Fibroblast of gingiva (primary cell): ENCODE measurements around the gene COLEC11.
"Not testable (repeated sequence)": the region's sequence is repeated elsewhere in the genome, so short reads cannot be mapped to it uniquely, and the experiment has no call there.

Experiments
- DNase-seq: peaks from one replicate; pipeline ENCODE4 v3.0.0-alpha.2; 2011; ENCODE audit warnings: low read depth

Gene COLEC11

GRCh38 chr2:3625186-3625585, 30.3 kb downstream of the COLEC11 start:
- no peak for DNase-seq

GRCh38 chr2:3626118-3626811, 31.4 kb downstream of the COLEC11 start:
- no peak for DNase-seq

- no peak for DNase-seq
Observed at GRCh38 chr2:3626812-3627499, 32.0 kb downstream of the COLEC11 start.

- no peak for DNase-seq
Observed at GRCh38 chr2:3627500-3628100, 32.7 kb downstream of the COLEC11 start.

- no peak for DNase-seq
Observed at GRCh38 chr2:3628241-3628679, 33.3 kb downstream of the COLEC11 start.

- no peak for DNase-seq
Observed at GRCh38 chr2:3628800-3629199, 33.9 kb downstream of the COLEC11 start.

GRCh38 chr2:3630631-3631030, 35.7 kb downstream of the COLEC11 start:
- no peak for DNase-seq

GRCh38 chr2:3631161-3631850, 36.4 kb downstream of the COLEC11 start:
- DNase-seq = no peak

- no peak for DNase-seq
Observed at GRCh38 chr2:3631851-3632659, 37.1 kb downstream of the COLEC11 start.

GRCh38 chr2:3633089-3633981, 38.4 kb downstream of the COLEC11 start:
- no peak for DNase-seq

GRCh38 chr2:3633982-3634595, 39.2 kb downstream of the COLEC11 start:
- no peak for DNase-seq

GRCh38 chr2:3634596-3635121, 39.7 kb downstream of the COLEC11 start:
- no peak for DNase-seq

- DNase-seq = no peak
Observed at GRCh38 chr2:3635171-3635974, 40.5 kb downstream of the COLEC11 start.

GRCh38 chr2:3635975-3636327, 41.0 kb downstream of the COLEC11 start:
- DNase-seq = not testable (repeated sequence)

GRCh38 chr2:3636586-3637310, 41.8 kb downstream of the COLEC11 start:
- DNase-seq = no peak

GRCh38 chr2:3637311-3637675, 42.4 kb downstream of the COLEC11 start:
- no peak for DNase-seq

- no peak for DNase-seq
Observed at GRCh38 chr2:3637692-3638455, 43.0 kb downstream of the COLEC11 start.

GRCh38 chr2:3638456-3638810, 43.5 kb downstream of the COLEC11 start:
- DNase-seq = no peak
